SK-N-SH treated with all-trans-retinoic acid at 6 μM for 48 hours (cell line): Measurements from ENCODE around the gene AADAT.
"Not testable (repeated sequence)": the region's sequence is repeated elsewhere in the genome, so short reads cannot be mapped to it uniquely, and the experiment has no call there.

Experiments used
- CREB5 ChIP-seq: fragments of 250-450 bp; sonication (Bioruptor Pico); IDR thresholded peaks from 2 replicates; pipeline ENCODE4 v1.5.1; 2020; ENCODE audit warnings: low read depth, mild to moderate bottlenecking, moderate library complexity
- ESRRG ChIP-seq: fragments of 250-450 bp; sonication (Bioruptor Pico); IDR thresholded peaks from 2 replicates; pipeline ENCODE4 v1.6.1; 2021; ENCODE audit warnings: mild to moderate bottlenecking
- PATZ1 ChIP-seq: fragments of 250-450 bp; sonication (Bioruptor Pico); IDR thresholded peaks from 2 replicates; pipeline ENCODE4 v1.8.0; 2020; ENCODE audit warnings: mild to moderate bottlenecking, moderate library complexity, borderline replicate concordance
- RARB ChIP-seq: fragments of 250-450 bp; sonication (Bioruptor Pico); IDR thresholded peaks from 2 replicates; pipeline ENCODE4 v1.8.0; 2021; ENCODE audit warnings: mild to moderate bottlenecking, moderate library complexity
- TOX ChIP-seq: fragments of 250-450 bp; sonication (Bioruptor Pico); IDR thresholded peaks from 2 replicates; pipeline ENCODE4 v1.8.0; 2021; ENCODE audit warnings: mild to moderate bottlenecking, moderate library complexity, borderline replicate concordance
- ZC3H10 ChIP-seq: fragments of 250-450 bp; sonication (Bioruptor Pico); IDR thresholded peaks from 2 replicates; pipeline ENCODE4 v1.5.1; 2021; ENCODE audit warnings: mild to moderate bottlenecking, moderate library complexity
- ZFP3 ChIP-seq: fragments of 250-450 bp; sonication (Bioruptor Pico); IDR thresholded peaks from 2 replicates; pipeline ENCODE4 v1.5.0; 2020; ENCODE audit warnings: mild to moderate bottlenecking, moderate library complexity
- ZFP30 ChIP-seq: fragments of 450-650 bp; formaldehyde crosslinking; IDR thresholded peaks from 2 replicates; pipeline ENCODE4 v1.5.0; 2022; ENCODE audit warnings: mild to moderate bottlenecking, moderate library complexity
- ZNF8 ChIP-seq: fragments of 450-650 bp; formaldehyde crosslinking; IDR thresholded peaks from 2 replicates; pipeline ENCODE4 v1.5.0; 2020; ENCODE audit warnings: mild to moderate bottlenecking, moderate library complexity
- TF ChIP-seq, protein P1 (sequence below): fragments of 250-450 bp; sonication (Bioruptor Pico); IDR thresholded peaks from 2 replicates; pipeline ENCODE4 v1.5.0; 2020; ENCODE audit warnings: mild to moderate bottlenecking, moderate library complexity

DNA sequence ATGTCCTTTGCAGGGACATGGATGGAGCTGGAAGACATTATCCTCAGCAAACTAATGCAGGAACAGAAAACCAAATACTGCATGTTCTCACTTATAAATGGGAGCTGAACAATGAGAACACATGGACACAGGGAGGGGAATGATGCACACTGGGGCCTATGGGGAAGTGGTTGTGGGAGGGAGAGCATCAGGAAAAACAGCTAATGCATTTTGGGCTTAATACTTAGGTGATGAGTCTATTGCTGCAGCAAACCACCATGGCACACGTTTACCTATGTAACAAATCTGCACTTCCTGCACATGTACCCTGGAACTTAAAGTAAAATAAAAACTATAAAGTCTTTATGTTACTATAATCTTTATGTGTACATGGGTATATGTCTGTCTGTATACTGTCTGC, 24.4 kb upstream of the AADAT start:
- TF ChIP-seq RARB, TOX, ZFP30, ESRRG, ZFP3, ZC3H10, ZNF8, PATZ1, CREB5 (CRISPR knock-in tag): not testable (repeated sequence)
- TF ChIP-seq, protein P1, sequence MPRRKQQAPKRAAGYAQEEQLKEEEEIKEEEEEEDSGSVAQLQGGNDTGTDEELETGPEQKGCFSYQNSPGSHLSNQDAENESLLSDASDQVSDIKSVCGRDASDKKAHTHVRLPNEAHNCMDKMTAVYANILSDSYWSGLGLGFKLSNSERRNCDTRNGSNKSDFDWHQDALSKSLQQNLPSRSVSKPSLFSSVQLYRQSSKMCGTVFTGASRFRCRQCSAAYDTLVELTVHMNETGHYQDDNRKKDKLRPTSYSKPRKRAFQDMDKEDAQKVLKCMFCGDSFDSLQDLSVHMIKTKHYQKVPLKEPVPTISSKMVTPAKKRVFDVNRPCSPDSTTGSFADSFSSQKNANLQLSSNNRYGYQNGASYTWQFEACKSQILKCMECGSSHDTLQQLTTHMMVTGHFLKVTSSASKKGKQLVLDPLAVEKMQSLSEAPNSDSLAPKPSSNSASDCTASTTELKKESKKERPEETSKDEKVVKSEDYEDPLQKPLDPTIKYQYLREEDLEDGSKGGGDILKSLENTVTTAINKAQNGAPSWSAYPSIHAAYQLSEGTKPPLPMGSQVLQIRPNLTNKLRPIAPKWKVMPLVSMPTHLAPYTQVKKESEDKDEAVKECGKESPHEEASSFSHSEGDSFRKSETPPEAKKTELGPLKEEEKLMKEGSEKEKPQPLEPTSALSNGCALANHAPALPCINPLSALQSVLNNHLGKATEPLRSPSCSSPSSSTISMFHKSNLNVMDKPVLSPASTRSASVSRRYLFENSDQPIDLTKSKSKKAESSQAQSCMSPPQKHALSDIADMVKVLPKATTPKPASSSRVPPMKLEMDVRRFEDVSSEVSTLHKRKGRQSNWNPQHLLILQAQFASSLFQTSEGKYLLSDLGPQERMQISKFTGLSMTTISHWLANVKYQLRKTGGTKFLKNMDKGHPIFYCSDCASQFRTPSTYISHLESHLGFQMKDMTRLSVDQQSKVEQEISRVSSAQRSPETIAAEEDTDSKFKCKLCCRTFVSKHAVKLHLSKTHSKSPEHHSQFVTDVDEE (CRISPR knock-in tag), result not testable (repeated sequence)
